HG03139 (cell line): ENCODE measurements around the gene ESYT2.

Experiments
- ATAC-seq: cut with Tn5 transposase; IDR thresholded peaks from one replicate; pipeline ENCODE4 v1.9.1; 2021; ENCODE audit not compliant: unreplicated experiment

ESYT2 gene

GRCh38 chr7:158805937-158806336 lies 23.4 kb downstream of the ESYT2 start:
- ATAC-seq = no peak

GRCh38 chr7:158805414-158805813 lies 23.9 kb downstream of the ESYT2 start:
- no peak for ATAC-seq

GRCh38 chr7:158804335-158804734 lies 25.0 kb downstream of the ESYT2 start:
- ATAC-seq = no peak

- ATAC-seq = no peak
Measured at GRCh38 chr7:158803367-158803969, 25.8 kb downstream of the ESYT2 start.

- no peak for ATAC-seq
Measured at GRCh38 chr7:158802535-158803366, 26.6 kb downstream of the ESYT2 start.

- ATAC-seq = no peak
Measured at GRCh38 chr7:158798741-158799140, 30.6 kb downstream of the ESYT2 start.

GRCh38 chr7:158796667-158797066 lies 32.6 kb downstream of the ESYT2 start:
- ATAC-seq = no peak

GRCh38 chr7:158795272-158795671 lies 34.0 kb downstream of the ESYT2 start:
- ATAC-seq = no peak

GRCh38 chr7:158791107-158791506 lies 38.2 kb downstream of the ESYT2 start:
- no peak for ATAC-seq

- ATAC-seq = no peak
Measured at GRCh38 chr7:158789842-158790241, 39.5 kb downstream of the ESYT2 start.

GRCh38 chr7:158786898-158787297 lies 42.4 kb downstream of the ESYT2 start:
- ATAC-seq = no peak

GRCh38 chr7:158784270-158784669 lies 45.0 kb downstream of the ESYT2 start:
- ATAC-seq = no peak

GRCh38 chr7:158783595-158783994 lies 45.7 kb downstream of the ESYT2 start:
- ATAC-seq = no peak

GRCh38 chr7:158782761-158783401 lies 46.4 kb downstream of the ESYT2 start:
- ATAC-seq = no peak

- ATAC-seq = no peak
Measured at GRCh38 chr7:158781974-158782664, 47.2 kb downstream of the ESYT2 start.

GRCh38 chr7:158781217-158781973 lies 47.9 kb downstream of the ESYT2 start:
- no peak for ATAC-seq

- no peak for ATAC-seq
Measured at GRCh38 chr7:158779061-158780000, 50.0 kb downstream of the ESYT2 start.

GRCh38 chr7:158778471-158778870 lies 50.8 kb downstream of the ESYT2 start:
- ATAC-seq = no peak

- ATAC-seq = no peak
Measured at GRCh38 chr7:158777793-158778192, 51.5 kb downstream of the ESYT2 start.

- ATAC-seq = no peak
Measured at GRCh38 chr7:158776474-158776873, 52.8 kb downstream of the ESYT2 start.
